Measurements from ENCODE around the gene PLEKHG4. TPM values are rescaled to one million over a fixed set of nuclear protein-coding genes. Genes with fewer than 3 reads are reported as not detected.

PLEKHG4 gene
- total and polyA plus RNA-seq, 9 of the 15 experiments (the other 6 are each of a cell fraction or from before 2014, with no cell fraction given), result 3.7 to 36.8 (median 17.9) TPM

DNA sequence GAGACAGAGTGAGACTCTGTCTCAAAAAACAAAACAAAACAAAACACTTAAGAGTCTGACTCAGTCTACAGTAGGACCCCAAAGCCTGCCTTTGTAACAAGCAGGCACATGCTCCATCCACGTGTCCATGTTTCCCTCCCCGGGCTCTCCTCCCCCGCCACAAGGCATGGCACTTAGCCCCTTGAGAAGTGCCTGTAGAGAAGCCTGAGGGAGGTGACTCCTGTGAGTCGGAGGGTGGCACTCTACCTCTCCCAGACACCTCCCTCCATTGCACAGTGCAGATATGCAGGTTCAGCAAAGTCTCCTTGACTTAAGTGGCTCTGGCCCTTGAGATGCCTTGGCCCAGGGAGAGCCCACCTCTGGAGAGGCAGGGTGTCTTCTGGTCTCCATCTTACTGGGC is 38.8 kb upstream of the PLEKHG4 start (continued):
- TF ChIP-seq, protein P1, sequence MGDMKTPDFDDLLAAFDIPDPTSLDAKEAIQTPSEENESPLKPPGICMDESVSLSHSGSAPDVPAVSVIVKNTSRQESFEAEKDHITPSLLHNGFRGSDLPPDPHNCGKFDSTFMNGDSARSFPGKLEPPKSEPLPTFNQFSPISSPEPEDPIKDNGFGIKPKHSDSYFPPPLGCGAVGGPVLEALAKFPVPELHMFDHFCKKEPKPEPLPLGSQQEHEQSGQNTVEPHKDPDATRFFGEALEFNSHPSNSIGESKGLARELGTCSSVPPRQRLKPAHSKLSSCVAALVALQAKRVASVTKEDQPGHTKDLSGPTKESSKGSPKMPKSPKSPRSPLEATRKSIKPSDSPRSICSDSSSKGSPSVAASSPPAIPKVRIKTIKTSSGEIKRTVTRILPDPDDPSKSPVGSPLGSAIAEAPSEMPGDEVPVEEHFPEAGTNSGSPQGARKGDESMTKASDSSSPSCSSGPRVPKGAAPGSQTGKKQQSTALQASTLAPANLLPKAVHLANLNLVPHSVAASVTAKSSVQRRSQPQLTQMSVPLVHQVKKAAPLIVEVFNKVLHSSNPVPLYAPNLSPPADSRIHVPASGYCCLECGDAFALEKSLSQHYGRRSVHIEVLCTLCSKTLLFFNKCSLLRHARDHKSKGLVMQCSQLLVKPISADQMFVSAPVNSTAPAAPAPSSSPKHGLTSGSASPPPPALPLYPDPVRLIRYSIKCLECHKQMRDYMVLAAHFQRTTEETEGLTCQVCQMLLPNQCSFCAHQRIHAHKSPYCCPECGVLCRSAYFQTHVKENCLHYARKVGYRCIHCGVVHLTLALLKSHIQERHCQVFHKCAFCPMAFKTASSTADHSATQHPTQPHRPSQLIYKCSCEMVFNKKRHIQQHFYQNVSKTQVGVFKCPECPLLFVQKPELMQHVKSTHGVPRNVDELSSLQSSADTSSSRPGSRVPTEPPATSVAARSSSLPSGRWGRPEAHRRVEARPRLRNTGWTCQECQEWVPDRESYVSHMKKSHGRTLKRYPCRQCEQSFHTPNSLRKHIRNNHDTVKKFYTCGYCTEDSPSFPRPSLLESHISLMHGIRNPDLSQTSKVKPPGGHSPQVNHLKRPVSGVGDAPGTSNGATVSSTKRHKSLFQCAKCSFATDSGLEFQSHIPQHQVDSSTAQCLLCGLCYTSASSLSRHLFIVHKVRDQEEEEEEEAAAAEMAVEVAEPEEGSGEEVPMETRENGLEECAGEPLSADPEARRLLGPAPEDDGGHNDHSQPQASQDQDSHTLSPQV (IDR thresholded peaks at IDR 0.05), result peak; percentile 11; the same call in 1 of the 2 replicates
- TF ChIP-seq ETS2 (tag; IDR thresholded peaks at IDR 0.05; ENCODE audit: borderline replicate concordance, poor library complexity, severe bottlenecking), result no peak
- TF ChIP-seq, protein P2, sequence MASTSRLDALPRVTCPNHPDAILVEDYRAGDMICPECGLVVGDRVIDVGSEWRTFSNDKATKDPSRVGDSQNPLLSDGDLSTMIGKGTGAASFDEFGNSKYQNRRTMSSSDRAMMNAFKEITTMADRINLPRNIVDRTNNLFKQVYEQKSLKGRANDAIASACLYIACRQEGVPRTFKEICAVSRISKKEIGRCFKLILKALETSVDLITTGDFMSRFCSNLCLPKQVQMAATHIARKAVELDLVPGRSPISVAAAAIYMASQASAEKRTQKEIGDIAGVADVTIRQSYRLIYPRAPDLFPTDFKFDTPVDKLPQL (IDR thresholded peaks at IDR 0.05; ENCODE audit: extremely low read depth, insufficient read length), result no peak
- TF ChIP-seq ZNF445 (CRISPR knock-in tag; IDR thresholded peaks at IDR 0.05; ENCODE audit: low read depth), result no peak
- TF ChIP-seq, protein P3, sequence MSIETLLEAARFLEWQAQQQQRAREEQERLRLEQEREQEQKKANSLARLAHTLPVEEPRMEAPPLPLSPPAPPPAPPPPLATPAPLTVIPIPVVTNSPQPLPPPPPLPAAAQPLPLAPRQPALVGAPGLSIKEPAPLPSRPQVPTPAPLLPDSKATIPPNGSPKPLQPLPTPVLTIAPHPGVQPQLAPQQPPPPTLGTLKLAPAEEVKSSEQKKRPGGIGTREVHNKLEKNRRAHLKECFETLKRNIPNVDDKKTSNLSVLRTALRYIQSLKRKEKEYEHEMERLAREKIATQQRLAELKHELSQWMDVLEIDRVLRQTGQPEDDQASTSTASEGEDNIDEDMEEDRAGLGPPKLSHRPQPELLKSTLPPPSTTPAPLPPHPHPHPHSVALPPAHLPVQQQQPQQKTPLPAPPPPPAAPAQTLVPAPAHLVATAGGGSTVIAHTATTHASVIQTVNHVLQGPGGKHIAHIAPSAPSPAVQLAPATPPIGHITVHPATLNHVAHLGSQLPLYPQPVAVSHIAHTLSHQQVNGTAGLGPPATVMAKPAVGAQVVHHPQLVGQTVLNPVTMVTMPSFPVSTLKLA (conservative IDR thresholded peaks at IDR 0.05), result peak in 1 of 2 experiments; percentile 26; a peak in 1 of 4 replicates
- TF ChIP-seq PTTG1 (tag; IDR thresholded peaks at IDR 0.05; ENCODE audit: low read depth), result no peak
- no peak for TF ChIP-seq PYGO2 (tag; IDR thresholded peaks at IDR 0.05)
